GM19043 (cell line): ENCODE data around the gene LRFN2.

Experiments used
- ATAC-seq: cut with Tn5 transposase; IDR thresholded peaks from one replicate; pipeline ENCODE4 v1.9.1; 2021; ENCODE audit warnings: low read depth; ENCODE audit not compliant: unreplicated experiment

LRFN2 gene

GRCh38 chr6:40387871-40388264 is 199.3 kb downstream of the LRFN2 start:
- ATAC-seq = no peak

GRCh38 chr6:40387127-40387870 is 199.9 kb downstream of the LRFN2 start:
- no peak for ATAC-seq

GRCh38 chr6:40386200-40386599 is 201.0 kb downstream of the LRFN2 start:
- no peak for ATAC-seq

GRCh38 chr6:40383348-40384115 is 203.6 kb downstream of the LRFN2 start:
- ATAC-seq = no peak

GRCh38 chr6:40380271-40380670 is 206.9 kb downstream of the LRFN2 start:
- ATAC-seq = no peak

GRCh38 chr6:40379811-40380210 is 207.4 kb downstream of the LRFN2 start:
- ATAC-seq = no peak

- ATAC-seq = no peak
Observed at GRCh38 chr6:40378725-40379074, 208.5 kb downstream of the LRFN2 start.

- ATAC-seq = no peak
Observed at GRCh38 chr6:40378071-40378724, 209.0 kb downstream of the LRFN2 start.

- no peak for ATAC-seq
Observed at GRCh38 chr6:40377173-40377806, 209.9 kb downstream of the LRFN2 start.

- ATAC-seq = no peak
Observed at GRCh38 chr6:40376113-40376650, 211.0 kb downstream of the LRFN2 start.

GRCh38 chr6:40373267-40373666 is 213.9 kb downstream of the LRFN2 start:
- ATAC-seq = no peak

GRCh38 chr6:40371621-40372020 is 215.5 kb downstream of the LRFN2 start:
- no peak for ATAC-seq

- ATAC-seq = no peak
Observed at GRCh38 chr6:40371095-40371494, 216.1 kb downstream of the LRFN2 start.

GRCh38 chr6:40369891-40370290 is 217.3 kb downstream of the LRFN2 start:
- no peak for ATAC-seq

- no peak for ATAC-seq
Observed at GRCh38 chr6:40369042-40369441, 218.1 kb downstream of the LRFN2 start.

- no peak for ATAC-seq
Observed at GRCh38 chr6:40362859-40363258, 224.3 kb downstream of the LRFN2 start.

- ATAC-seq = no peak
Observed at GRCh38 chr6:40359808-40360207, 227.4 kb downstream of the LRFN2 start.

- no peak for ATAC-seq
Observed at GRCh38 chr6:40358473-40359460, 228.4 kb downstream of the LRFN2 start.

- ATAC-seq = no peak
Observed at GRCh38 chr6:40356242-40356910, 230.8 kb downstream of the LRFN2 start.
